Lower leg skin (tissue), 4 donors: ENCODE data around the gene RASA2. TPM values are rescaled to one million over a fixed set of nuclear protein-coding genes. Genes with fewer than 3 reads are reported as not detected.
"Not testable (repeated sequence)": the region's sequence is repeated elsewhere in the genome, so short reads cannot be mapped to it uniquely, and the experiment has no call there.

Source experiments
- DNase-seq, 2 donors: peaks; one replicate each; pipeline ENCODE4 v3.0.0-alpha.2; 2019; ENCODE audit warnings: low spot score in 2 of 2
- H3K4me3 ChIP-seq: fragments of 200-600 bp; sonication (generic); 2 replicates; pipeline ENCODE4 v1.5.1; 2017; ENCODE audit warnings: mild to moderate bottlenecking, low read depth; ENCODE audit not compliant: poor library complexity, severe bottlenecking
- POLR2A ChIP-seq, 2 donors: fragments of 450-650 bp; IDR thresholded peaks; one replicate each; pipeline ENCODE4 v1.6.1; 2016 to 2017; ENCODE audit warnings: antibody characterized with exemption in 2 of 2, mild to moderate bottlenecking in 1 of 2, moderate library complexity in 1 of 2
- WGBS, 2 donors: methylation state at CpG; one replicate each; pipeline ENCODE4 v1.1.5; 2018; 5-methylcytosine and 5-hydroxymethylcytosine counted together
- intact Hi-C: fragments of 100-400 bp; cut with DNase I; formaldehyde crosslinking; loops from one replicate; pipeline ENCODE4 v1.15.0; 2023; ENCODE audit warnings: low total_unique reads
- total RNA-seq, 4 donors: library from RNA; depleted of rRNA; stranded (reverse); fragments of >200 nt; gene quantifications; one replicate each; pipeline ENCODE4 v1.1.0, GENCODE V29; 2016
- TF ChIP-seq, protein P1 (sequence below), 3 donors: fragments of 450-650 bp; IDR thresholded peaks; one replicate each; pipeline ENCODE4 v1.5.1; 2016; ENCODE audit warnings: antibody characterized with exemption in 3 of 3, mild to moderate bottlenecking in 3 of 3, moderate library complexity in 2 of 3

The RASA2 gene
- total RNA-seq, 4 donors from 2014 or later = 18.7 to 46.2 (median 21.2) TPM

DNA sequence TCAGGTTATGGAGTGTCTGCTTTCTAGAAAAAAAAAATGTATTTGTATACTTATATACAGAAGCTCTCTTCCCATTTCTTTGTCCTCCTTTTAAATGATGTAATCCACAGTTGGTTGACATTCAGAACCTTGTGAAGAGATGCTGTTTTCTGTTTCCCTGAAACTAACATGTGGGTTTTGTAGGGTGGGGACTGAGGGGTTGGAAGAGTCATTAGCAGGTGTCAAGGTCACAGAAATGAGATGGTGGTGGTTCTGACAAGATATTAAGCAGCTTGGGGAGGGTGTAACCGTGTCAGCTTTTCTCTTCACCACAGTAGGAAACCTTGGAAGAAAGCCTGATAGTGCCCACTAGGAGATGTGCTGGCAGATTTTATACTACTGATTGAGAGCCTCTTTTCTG is 2.4 kb downstream of the RASA2 start:
- WGBS, 2 donors = 63 to 73% methylated on average over 1 of the region's 1 CpG
- intact Hi-C loops = no loop called here
- H3K4me3 ChIP-seq = no peak overlapping the region
- TF ChIP-seq, protein P1, sequence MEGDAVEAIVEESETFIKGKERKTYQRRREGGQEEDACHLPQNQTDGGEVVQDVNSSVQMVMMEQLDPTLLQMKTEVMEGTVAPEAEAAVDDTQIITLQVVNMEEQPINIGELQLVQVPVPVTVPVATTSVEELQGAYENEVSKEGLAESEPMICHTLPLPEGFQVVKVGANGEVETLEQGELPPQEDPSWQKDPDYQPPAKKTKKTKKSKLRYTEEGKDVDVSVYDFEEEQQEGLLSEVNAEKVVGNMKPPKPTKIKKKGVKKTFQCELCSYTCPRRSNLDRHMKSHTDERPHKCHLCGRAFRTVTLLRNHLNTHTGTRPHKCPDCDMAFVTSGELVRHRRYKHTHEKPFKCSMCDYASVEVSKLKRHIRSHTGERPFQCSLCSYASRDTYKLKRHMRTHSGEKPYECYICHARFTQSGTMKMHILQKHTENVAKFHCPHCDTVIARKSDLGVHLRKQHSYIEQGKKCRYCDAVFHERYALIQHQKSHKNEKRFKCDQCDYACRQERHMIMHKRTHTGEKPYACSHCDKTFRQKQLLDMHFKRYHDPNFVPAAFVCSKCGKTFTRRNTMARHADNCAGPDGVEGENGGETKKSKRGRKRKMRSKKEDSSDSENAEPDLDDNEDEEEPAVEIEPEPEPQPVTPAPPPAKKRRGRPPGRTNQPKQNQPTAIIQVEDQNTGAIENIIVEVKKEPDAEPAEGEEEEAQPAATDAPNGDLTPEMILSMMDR (IDR thresholded peaks at IDR 0.05) = no peak
- TF ChIP-seq POLR2A (IDR thresholded peaks at IDR 0.05) = no peak
- no peak for DNase-seq

DNA sequence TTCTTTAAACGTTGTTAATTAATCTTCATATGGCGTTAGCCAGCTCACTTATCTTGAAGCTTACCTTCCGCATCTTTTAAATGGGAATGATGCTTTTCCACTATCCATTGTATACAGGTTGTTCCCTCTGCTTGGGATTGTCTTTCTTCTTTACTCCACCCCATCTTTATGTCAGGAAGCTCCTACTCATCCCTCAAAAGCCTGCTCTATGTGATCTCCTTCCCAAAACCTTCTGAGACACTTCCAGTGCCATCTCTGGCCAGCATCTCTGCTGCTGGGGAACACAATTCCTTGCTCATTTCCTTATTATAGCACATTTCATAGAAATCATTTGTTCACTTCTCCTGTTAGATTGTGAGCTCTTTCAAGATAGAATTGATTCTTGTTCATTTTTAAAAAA is 4.3 kb downstream of the RASA2 start:
- WGBS, 2 donors = 78 to 80% methylated on average over 3 of the region's 3 CpGs
- H3K4me3 ChIP-seq = no peak overlapping the region
- TF ChIP-seq, protein P1 (IDR thresholded peaks at IDR 0.05) = no peak
- intact Hi-C loops = no loop called here
- no peak for DNase-seq

DNA sequence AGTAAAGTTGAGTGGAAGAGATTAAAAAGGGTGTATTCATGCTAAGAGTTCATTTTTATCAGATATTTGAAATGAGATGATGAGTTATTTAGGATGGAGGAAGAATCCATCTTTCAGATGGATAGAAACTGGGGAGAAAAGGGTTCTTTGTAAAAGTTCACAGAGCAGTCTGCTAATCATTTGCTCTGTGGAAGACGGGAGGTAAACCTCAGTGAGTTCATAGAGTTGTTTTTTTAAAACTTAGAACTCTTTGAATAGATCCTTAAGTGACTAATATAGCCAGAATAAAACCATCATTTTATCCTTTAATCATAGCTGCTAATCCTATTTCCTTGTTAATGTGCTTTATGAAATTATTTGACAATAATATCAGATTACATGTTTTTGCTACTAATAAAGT is 5.1 kb downstream of the RASA2 start:
- WGBS, 2 donors = 50 to 55% methylated on average over 1 of the region's 1 CpG
- no peak for DNase-seq
- no peak for TF ChIP-seq POLR2A (IDR thresholded peaks at IDR 0.05)
- TF ChIP-seq, protein P1 (IDR thresholded peaks at IDR 0.05) = no peak
- intact Hi-C loops = no loop called here
- H3K4me3 ChIP-seq = no peak overlapping the region

- intact Hi-C loops = no loop called here
- H3K4me3 ChIP-seq = no peak overlapping the region
- DNase-seq = no peak
- 94 to 98% methylated on average over 1 of the region's 1 CpG for WGBS, 2 donors
- TF ChIP-seq, protein P1 (IDR thresholded peaks at IDR 0.05) = no peak
- TF ChIP-seq POLR2A (IDR thresholded peaks at IDR 0.05) = no peak
These were observed 6.4 kb downstream of the RASA2 start for GRCh38 chr3:141493184-141493583.

DNA sequence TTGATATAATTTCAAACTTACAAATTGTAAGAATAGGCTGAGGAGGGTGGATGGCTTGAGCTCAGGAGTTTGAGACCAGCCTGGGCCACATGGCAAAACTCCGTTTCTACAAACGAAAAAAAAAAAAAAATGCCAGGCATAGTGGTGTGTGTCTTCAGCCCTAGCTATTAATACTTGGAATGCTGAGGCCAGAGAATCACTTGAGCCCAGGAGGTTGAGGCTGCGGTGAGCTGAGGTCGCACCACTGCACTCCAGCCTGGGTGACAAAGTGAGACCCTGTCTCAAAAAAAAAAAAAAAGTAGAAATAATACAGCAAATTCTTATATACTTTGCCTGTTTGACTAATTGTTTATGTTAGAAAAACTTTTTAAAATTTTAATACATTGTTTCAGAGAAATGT is 10.8 kb downstream of the RASA2 start:
- intact Hi-C loops, DNase-seq, H3K4me3 ChIP-seq: not testable (repeated sequence)
- WGBS, 2 donors = 78 to 89% methylated on average over 4 of the region's 4 CpGs

- WGBS, 2 donors = 75 to 77% methylated on average over 6 of the region's 6 CpGs
- DNase-seq = peak in 1 of 2 donors; percentile 51
- intact Hi-C loops = no loop called here
- no peak for TF ChIP-seq POLR2A (IDR thresholded peaks at IDR 0.05)
- TF ChIP-seq, protein P1 (IDR thresholded peaks at IDR 0.05) = no peak
- H3K4me3 ChIP-seq = no peak overlapping the region
These were observed 11.9 kb downstream of the RASA2 start for GRCh38 chr3:141498598-141499223.
